SK-N-MC (cell line): Measurements from ENCODE around the gene CD53.

Experiments used
- EZH2 ChIP-seq: fragments of 200-600 bp; sonication (generic); IDR thresholded peaks from one replicate; pipeline ENCODE4 v1.6.1; 2017; ENCODE audit warnings: antibody characterized with exemption
- FOXP2 ChIP-seq: optimal IDR thresholded peaks from 2 replicates; pipeline ENCODE3; 2011; ENCODE audit warnings: mild to moderate bottlenecking, moderate library complexity; ENCODE audit not compliant: insufficient read depth; ENCODE audit errors: extremely low read length, control extremely low read depth
- POLR2AphosphoS5 ChIP-seq: IDR thresholded peaks from 2 replicates; pipeline ENCODE4 v1.6.1; 2012; ENCODE audit warnings: mild to moderate bottlenecking, low read depth, low read length, borderline replicate concordance

DNA sequence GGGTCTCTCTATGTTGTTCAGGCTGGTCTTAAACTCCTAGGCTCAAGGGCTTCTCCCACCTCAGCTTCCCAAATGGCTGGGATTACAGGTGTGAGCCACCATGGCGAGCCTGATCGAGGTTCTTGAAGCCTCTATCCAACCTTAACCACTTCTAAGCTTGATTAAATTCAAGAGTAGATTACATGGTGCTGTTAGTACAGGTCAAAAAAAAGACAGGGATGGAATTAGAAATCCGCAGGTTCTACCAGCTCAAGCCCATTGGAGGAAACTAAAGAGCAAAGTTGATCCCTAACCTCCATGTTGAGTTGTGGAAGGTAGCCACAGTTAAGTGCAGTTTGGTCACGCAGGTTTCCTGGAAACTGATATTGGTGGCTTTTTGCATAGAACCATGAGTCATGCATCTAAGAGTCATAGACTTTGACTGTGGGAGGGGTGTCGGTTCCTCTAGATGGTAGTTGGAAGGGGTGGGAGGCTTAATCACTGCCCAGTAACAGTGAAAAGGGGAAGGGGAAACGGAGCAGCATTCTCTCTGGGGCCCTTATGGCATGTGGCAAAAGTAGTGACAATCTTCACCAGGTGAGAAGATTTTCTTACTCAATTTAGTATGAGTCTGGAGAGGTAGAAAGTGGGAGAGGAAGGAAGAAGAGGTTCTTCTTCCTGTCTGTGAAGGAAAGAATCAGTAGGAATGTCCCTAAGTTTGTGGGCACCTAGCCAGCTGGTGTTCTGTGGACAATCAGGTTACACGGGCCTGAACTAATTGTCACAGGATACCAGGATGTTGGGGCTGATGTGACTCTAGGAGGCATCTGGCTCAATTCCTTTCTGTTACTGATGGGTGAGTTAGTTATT is 7.0 kb downstream of the CD53 start:
- no peak for TF ChIP-seq EZH2
- TF ChIP-seq POLR2AphosphoS5: no peak
- no peak for TF ChIP-seq FOXP2
